Spleen (tissue), 7 donors: ENCODE results near the gene PACSIN1.

Experiments
- CTCF ChIP-seq, 11 experiments: fragments of 200-600 bp in 7 of 11; fragments of 450-650 bp in 4 of 11; sonication (generic) in 4 of 11; IDR thresholded peaks in 8 of 11; conservative IDR thresholded peaks in 3 of 11; 1 replicate in 7 of 11; 2 replicates in 4 of 11; pipeline versions ENCODE4 v1.4.0 to v1.8.0; 2016 to 2021; ENCODE audit warnings: antibody characterized with exemption in 11 of 11, inconsistent platforms in 4 of 11, mild to moderate bottlenecking in 1 of 11
- POLR2AphosphoS5 ChIP-seq, 3 donors: sonication (generic); formaldehyde crosslinking; IDR thresholded peaks; one replicate each; pipeline ENCODE4 v1.5.1; 2017; ENCODE audit warnings: antibody characterized with exemption in 3 of 3
- donor health status: DM: no; HTN: no; CAD: no; lungs with moderate emphysema.
- donor health status: DM: no; HTN: no; CAD: no.
- donor health status: DM: no; HTN: no; CAD: no.

GRCh38 chr6:34489207-34489805, 23.4 kb downstream of the PACSIN1 start:
- no peak for TF ChIP-seq CTCF (IDR thresholded peaks at IDR 0.05 in 8 of 11, conservative IDR thresholded peaks at IDR 0.05 in 3 of 11)
- TF ChIP-seq POLR2AphosphoS5 (IDR thresholded peaks at IDR 0.05): no peak
